A673 (cell line): ENCODE results near the gene TMEM244.

Experiments used
- CTCF ChIP-seq: fragments of 300-800, 200-600 bp; sonication (generic); conservative IDR thresholded peaks from 2 replicates; pipeline ENCODE4 v1.5.1; 2017; ENCODE audit warnings: low read depth, mild to moderate bottlenecking, antibody characterized with exemption, low read length, moderate library complexity, mixed read lengths
- EZH2 ChIP-seq: fragments of 200-600 bp; sonication (generic); IDR thresholded peaks from 2 replicates; pipeline ENCODE4 v1.6.1; 2017; ENCODE audit warnings: borderline replicate concordance, low read depth, mild to moderate bottlenecking, mixed read lengths, antibody characterized with exemption, low read length; ENCODE audit not compliant: poor library complexity, severe bottlenecking

- no peak for TF ChIP-seq CTCF
- no peak for TF ChIP-seq EZH2
Observed at GRCh38 chr6:129852257-129852858, 8.8 kb downstream of the TMEM244 start.
